Inferior parietal cortex (tissue), 1 donor: ENCODE results near the gene RIOX2.
A peak's percentile ranks its signal among the peaks of the same experiment; 100 is the strongest.
"Not testable (repeated sequence)": the region's sequence is repeated elsewhere in the genome, so short reads cannot be mapped to it uniquely, and the experiment has no call there.

Source experiments
- DNase-seq: peaks from one replicate; pipeline ENCODE4 v3.0.0-alpha.2; 2016; ENCODE audit errors: extremely low spot score

The RIOX2 gene

DNA sequence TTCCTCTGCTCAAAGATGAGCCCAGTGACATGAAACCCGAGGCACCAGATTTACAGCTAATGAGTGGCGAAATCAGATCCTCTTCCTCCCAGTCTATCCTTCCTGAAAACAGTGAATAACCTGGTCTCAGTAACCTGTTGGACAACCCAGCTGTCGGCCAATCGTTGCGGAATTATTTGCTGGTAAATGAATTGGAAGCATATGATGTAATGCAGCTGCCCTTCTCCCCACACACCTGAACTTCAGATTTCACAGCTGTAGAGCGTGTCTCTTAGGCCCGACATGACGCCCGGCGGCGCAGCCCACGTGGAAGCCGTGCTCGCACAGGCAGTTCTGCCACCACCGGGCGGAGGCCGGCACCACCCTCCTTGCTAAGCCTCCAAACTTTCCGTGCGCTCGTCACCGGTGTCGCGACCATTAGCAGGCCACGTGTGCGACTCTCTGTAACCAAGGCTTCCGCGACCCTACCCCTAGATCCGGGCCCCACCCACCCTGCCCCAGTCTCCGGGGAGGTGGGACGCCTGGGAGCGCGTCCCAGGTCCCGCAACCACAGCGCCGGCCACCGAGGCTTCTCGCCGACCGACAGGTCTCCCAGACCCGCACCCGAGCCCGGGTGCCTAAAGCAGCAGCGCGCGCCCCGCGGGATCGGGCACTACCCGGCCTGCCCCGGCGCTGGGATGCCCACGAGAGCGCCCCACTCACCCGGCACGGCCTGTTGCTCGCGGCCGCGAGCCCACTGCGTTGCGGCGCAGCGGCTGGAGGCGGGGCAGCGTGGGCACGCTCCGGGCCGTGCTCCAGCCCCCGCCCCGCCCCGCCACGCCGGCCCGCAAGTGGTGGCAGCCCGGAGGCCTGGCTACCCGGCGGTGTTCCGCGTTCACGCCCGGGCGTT lies at the start of gene RIOX2:
RIOX2 (minus strand) TSS at position 753 of the 889 bp plus-strand sequence. CDS start 4,838 bp downstream, outside the sequence.
- DNase-seq: peak; percentile 63

DNA sequence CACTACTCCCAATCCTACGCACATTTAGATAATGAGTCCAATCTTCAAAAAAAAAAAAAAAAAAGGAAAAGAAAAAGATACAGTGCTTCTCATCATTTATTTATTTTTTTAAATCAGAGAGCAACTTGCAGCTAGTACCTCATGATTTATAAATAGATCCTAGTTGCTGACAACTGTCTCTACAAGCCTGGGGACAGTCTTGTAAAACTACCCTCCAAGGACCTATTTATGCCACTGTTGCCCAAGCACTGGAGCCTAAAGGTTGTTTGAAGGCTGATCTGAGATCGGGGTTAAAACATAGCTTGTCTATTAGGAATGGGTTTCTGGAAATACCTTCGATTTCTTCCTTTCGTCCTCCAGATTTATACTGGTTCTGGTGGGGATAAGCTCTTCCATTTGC lies 48.2 kb upstream of the RIOX2 start:
- DNase-seq: no peak

GRCh38 chr3:98018301-98018700 lies 46.1 kb upstream of the RIOX2 start:
- DNase-seq: no peak

DNA sequence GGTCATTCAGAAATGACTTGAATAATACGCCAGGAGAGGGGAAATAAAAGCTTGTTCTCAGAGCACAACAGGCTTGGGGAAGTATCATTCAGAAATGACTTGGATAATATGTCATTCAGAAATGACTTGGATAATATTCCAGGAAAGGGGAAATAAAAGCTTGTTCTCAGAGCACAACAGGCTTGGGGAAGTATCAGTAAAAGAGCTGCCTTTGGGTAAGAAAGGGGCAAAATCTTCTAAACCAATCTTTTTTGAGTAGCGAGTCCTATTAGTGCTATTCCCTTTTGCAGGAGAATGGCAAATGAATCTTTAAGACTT lies 42.0 kb upstream of the RIOX2 start:
- no peak for DNase-seq

DNA sequence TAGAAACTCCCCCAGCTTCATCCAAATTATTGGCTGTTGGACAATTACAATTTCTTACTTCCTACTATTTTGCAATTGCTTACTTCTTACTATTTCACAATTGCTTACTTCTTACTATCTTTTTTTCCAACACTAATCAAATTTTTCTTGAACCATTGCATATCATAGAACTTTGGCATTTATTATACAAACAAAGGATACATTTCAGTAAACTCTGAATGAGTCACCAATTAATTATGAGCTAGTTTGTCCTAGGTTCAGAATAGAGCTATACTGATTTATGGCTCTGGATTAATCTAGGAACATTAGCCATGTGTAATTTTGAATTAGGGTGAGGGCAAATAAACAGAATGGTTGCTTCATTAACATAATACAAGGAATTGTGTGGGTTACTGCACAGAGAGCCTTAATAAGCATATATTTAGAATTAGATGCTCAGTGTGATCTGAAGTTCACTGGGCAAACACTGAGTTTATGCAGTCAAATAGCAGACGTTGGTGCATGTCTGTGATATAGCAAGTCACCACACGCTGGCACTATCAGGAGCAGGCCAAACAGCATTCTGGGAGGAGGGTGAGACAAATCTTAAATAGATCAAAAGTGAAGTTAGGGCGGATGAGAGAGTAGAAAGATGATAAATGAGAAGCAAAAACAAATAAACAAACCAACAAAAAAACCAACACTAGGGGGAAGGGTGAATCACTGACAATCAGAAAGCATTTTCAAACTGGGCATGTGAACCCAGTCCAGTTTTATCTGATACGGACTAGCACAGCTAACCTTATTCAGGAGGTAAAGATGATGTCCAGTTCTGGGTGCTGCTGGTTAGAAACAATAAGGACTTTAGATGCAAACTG lies 41.4 kb upstream of the RIOX2 start:
- no peak for DNase-seq

- DNase-seq: no peak
Observed at GRCh38 chr3:98012979-98013378, 40.7 kb upstream of the RIOX2 start.

- not testable (repeated sequence) for DNase-seq
Observed at GRCh38 chr3:98010883-98011449, 38.7 kb upstream of the RIOX2 start.

DNA sequence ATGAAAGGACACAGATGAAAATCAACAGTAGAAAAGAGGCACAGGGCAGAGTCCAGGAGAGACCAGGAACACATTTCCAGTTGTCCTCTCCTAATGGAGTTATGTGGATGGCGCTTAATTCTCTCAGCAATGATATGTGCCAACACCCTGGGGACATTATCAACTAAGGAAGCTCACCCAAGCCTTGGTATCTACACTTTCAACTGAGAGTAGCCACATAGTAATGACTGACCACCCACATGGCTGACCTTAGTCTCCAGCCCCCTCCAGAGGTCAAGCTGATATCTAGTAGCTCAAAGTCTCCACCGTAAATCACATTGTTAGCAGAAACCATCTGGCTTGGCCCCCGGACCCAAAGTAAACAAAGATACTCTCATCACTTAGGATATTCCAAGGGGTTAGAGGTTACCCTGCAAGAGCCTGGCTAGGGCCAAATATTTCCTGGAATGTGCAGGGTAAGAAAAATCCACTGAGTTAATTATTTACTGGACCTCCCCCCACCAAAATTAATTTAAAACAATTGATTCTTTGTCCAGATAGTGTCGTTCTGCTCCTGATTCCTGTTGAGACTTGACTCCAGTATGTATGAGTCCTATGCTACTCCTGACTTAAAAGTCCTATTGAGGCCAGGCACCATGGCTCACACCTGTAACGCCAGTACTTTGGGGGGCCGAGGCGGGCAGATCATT lies 38.1 kb upstream of the RIOX2 start:
- DNase-seq: no peak

GRCh38 chr3:98008855-98009254 lies 36.6 kb upstream of the RIOX2 start:
- no peak for DNase-seq

- DNase-seq: no peak
Observed at GRCh38 chr3:98005438-98005837, 33.2 kb upstream of the RIOX2 start.

DNA sequence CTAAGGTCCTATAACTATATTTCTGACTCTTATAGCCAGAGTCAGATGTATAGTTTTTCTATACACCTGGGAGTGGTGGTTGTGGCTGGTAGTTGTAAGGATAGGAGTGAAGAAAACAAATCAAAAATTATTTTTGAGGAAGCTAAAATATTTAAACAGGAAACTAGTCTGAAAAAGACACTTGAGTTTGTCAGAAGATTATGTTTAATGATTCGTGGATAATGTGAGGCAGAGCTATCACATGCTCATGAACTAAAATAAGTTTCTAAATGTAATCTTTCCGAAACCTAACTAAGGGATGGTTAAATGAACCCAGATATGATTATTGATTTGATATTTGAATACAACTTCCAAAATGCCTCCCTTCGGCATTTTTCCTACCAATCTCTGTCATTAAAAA lies 32.5 kb upstream of the RIOX2 start:
- no peak for DNase-seq

DNA sequence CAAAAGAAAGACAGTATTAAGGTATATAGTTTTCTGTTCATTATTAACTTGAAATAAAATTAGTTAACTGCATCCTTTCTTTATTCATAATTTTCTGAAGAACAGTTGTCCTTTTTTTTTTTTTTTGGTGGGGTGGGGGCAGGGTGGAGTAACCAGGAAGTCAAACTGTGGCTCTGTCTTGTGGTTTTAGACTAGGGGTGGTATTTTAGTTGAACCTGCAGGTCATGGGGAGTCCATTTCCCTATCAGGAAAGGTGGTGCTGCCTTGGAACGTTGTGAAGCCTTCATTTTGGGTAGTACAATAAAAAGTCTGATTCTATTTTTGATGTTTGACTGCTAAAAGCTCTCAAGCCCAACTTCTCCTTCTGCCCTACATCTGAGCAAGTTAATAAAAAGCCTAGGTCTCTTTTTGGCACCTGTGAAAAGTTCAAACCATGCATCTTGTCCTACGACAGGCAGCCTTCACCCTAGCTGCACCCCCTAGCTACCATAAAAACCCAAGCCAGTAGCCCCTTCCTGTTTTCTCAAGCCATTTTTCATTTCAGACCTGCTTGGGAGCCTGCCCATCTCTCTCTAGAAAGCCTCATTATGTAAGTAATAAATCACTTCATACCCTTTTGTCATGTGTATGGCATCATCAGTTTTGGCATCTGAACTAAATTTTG lies 31.2 kb upstream of the RIOX2 start:
- no peak for DNase-seq

GRCh38 chr3:98002717-98003116 lies 30.5 kb upstream of the RIOX2 start:
- no peak for DNase-seq

DNA sequence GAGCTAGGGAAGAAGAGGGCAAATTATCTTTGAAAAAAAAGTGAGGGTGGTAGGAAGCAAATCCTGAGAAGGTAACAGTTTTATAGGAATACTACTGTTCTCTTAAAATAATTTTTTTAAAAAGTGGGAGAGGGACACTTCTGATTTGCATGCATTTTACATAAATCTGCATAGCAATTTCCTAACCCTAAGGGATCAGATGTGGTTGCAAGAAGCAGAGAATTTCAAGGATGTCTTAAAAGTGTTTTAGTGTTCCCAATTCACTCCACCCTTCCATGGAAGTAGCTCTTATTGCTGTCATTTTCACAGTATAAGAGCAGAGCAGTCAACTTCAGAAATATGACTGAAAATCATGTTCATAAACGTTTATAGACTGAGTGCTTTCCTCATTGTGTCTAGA lies 27.8 kb upstream of the RIOX2 start:
- DNase-seq: no peak

- no peak for DNase-seq
Observed at GRCh38 chr3:97999103-97999502, 26.9 kb upstream of the RIOX2 start.

DNA sequence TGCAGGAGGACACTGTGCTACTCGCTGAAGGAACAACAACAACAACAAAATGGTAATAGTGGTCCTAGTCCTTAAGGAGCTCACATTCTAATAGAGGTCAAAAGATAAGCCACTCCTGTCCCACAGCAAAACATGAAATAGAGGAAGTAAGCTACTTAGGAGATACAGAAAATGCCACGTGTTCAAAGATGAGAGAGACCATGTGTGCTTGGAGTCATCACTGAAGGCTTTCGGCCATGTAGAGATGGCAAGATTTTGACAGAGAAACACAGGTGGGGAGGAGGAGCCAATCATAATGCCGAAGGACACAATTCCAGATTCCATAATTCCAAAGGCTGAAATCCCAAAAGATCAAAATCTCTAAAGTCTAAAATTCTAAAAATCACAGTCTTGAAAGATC lies 24.8 kb upstream of the RIOX2 start:
- DNase-seq: no peak

- no peak for DNase-seq
Observed at GRCh38 chr3:97994328-97994945, 22.2 kb upstream of the RIOX2 start.

- no peak for DNase-seq
Observed at GRCh38 chr3:97993526-97993925, 21.3 kb upstream of the RIOX2 start.

DNA sequence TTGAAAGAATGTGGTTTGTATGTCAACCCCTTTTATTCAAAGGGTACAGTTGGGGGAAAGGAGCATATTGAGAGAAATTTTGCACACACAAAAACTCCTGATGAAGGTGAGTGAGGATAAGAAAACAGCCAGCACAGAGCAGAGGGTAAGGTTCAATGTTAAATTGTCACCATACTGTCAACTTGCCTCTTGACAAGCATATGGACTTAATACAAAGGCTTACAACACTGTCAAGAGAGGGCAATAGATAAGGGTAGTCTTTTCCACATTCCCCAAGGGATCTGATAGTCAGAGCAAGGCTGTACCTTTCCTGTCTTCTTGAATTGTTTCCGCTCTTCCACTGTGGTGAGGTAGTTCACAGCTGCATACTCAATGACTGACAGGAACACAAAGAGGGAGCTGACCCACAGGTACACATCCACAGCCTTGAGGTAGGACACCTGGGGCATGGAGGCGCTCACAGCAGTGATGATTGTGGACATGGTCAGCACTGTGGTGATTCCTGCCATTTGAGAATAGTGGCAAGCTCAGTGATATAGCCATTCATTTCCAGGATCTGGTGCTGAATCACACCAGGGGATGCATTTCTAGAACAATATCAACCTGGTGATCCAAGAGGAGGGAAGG lies 20.4 kb upstream of the RIOX2 start:
- DNase-seq: no peak

DNA sequence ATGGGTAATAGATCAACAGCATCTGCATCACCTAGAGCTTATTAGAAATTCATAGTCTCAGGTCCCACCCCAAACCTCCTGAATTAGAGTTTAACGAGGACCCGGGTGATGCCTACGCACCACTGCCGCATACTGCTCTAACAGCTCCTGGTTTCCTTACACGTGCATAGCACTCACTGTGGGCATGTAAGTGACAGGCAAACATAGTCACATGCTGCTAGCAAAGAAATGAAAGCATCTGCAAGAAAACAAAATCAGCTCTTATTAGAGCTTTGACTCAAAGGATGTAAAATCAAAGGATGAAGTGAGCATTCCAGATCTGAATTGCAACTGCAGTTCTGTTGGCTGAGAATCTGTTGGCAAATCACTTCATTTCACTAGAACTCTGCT lies 19.1 kb upstream of the RIOX2 start:
- DNase-seq: no peak
